Measurements from ENCODE around the gene CBX7. TPM values are rescaled to one million over a fixed set of nuclear protein-coding genes. Genes with fewer than 3 reads are reported as not detected.

The CBX7 gene
- total and polyA plus RNA-seq, 2 donors (not counting 3 experiments of a cell fraction or from before 2014, with no cell fraction given), result 3.4 to 7.1 TPM

DNA sequence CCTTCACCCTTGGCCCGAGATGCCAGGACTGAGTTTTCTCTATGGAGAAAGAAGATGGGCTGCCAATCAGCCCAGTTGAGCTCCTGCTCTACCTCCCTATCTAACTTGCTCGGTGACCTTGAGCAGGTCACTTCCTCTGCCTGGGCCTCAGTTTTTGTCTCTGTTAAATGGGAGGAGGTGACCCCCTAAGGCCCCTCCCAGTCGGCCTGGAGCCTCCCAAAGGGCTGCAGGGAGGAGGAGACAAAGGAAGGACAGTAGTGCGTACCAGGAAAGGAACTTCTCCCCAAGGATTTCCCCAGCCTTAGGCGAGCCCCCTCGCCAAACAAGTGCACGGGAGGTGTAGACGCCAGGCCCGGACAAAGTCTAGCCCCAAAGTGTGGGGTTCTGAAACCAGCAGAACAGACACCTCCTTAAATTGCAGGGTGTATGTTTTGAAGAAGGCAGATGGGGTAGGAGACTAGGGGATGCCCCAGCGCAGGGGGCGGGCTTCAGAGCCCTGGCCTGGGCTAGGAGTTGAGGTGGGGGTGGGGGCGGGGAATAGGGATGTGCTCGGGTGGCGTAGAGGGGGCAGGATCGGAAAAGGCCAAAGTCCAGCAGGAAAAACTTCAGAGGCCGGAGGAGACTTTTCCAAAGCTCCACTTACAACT is 1.0 kb downstream of the CBX7 start:
- H3K27ac ChIP-seq (ENCODE audit: insufficient read depth, low read depth, low read length), result no peak overlapping the region
- TF ChIP-seq POLR2A (IDR thresholded peaks at IDR 0.05; ENCODE audit: low read depth, low read length), result no peak
- TF ChIP-seq JUN (IDR thresholded peaks at IDR 0.05; ENCODE audit: borderline replicate concordance, insufficient read depth, insufficient read length, low read depth), result no peak
- TF ChIP-seq EZH2 (IDR thresholded peaks at IDR 0.05; ENCODE audit: borderline replicate concordance, low read depth, low read length, severe bottlenecking), result no peak
- TF ChIP-seq POLR2AphosphoS5 (IDR thresholded peaks at IDR 0.05; ENCODE audit: insufficient read depth, low read depth, low read length), result no peak
- no peak for TF ChIP-seq MYC (IDR thresholded peaks at IDR 0.05; ENCODE audit: low read depth, low read length)
- TF ChIP-seq, protein P1, sequence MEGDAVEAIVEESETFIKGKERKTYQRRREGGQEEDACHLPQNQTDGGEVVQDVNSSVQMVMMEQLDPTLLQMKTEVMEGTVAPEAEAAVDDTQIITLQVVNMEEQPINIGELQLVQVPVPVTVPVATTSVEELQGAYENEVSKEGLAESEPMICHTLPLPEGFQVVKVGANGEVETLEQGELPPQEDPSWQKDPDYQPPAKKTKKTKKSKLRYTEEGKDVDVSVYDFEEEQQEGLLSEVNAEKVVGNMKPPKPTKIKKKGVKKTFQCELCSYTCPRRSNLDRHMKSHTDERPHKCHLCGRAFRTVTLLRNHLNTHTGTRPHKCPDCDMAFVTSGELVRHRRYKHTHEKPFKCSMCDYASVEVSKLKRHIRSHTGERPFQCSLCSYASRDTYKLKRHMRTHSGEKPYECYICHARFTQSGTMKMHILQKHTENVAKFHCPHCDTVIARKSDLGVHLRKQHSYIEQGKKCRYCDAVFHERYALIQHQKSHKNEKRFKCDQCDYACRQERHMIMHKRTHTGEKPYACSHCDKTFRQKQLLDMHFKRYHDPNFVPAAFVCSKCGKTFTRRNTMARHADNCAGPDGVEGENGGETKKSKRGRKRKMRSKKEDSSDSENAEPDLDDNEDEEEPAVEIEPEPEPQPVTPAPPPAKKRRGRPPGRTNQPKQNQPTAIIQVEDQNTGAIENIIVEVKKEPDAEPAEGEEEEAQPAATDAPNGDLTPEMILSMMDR (IDR thresholded peaks at IDR 0.05; ENCODE audit: extremely low read depth in 1 of 2, insufficient read depth in 1 of 2, low read depth in 1 of 2, low read length in 2 of 2), result no peak
- TF ChIP-seq, protein P2, sequence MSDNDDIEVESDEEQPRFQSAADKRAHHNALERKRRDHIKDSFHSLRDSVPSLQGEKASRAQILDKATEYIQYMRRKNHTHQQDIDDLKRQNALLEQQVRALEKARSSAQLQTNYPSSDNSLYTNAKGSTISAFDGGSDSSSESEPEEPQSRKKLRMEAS (IDR thresholded peaks at IDR 0.05; ENCODE audit: insufficient read depth, insufficient read length), result no peak
- TF ChIP-seq FOS (IDR thresholded peaks at IDR 0.05; ENCODE audit: borderline replicate concordance, insufficient read depth, low read length), result no peak
- TF ChIP-seq GATA2 (IDR thresholded peaks at IDR 0.05; ENCODE audit: insufficient read depth, insufficient read length, low read depth, low read length), result no peak
- no peaks in the 10 kb centered on the region for H3K9me1 ChIP-seq (replicated peaks; ENCODE audit: control insufficient read depth, extremely low read depth, insufficient read depth, low read length)
- peak overlapping the region; percentile 71 for H3K4me2 ChIP-seq (ENCODE audit: insufficient read depth, low read length)
- no peak overlapping the region for H3K4me3 ChIP-seq (replicated peaks in 1 of 3; ENCODE audit: insufficient read depth in 1 of 3, low read depth in 1 of 3, low read length in 3 of 3)
- ChIA-PET POLR2A (interaction anchor here (2.8 kb wide), 1 partner anchor 168 kb away, joined by 14 read pairs; the partner anchor contains the start of gene RPL3), CTCF (interaction anchor here (0.9 to 1.4 kb wide), 4 partner anchors 16 to 160 kb away, joined by 3 to 4 read pairs (median 4); no protein-coding TSS in a partner anchor)
- H3K4me1 ChIP-seq (ENCODE audit: control insufficient read depth, extremely low read depth, insufficient read depth, low read length), result no peaks in the 10 kb centered on the region
- dilution Hi-C loops (cut with MboI; ENCODE audit: extremely low pct_ligation_motif_present, low sequenced_read_pairs) (no loop called here), intact Hi-C loops (cut with micrococcal nuclease) (no loop called here)
- no peaks in the 10 kb centered on the region for H4K20me1 ChIP-seq (replicated peaks; ENCODE audit: control insufficient read depth, extremely low read depth, insufficient read depth, low read length)
- peaks cover 22 to 25% of the 10 kb centered on the region in 2 experiments for H3K27me3 ChIP-seq (ENCODE audit: control insufficient read depth in 2 of 2, insufficient read depth in 2 of 2, low read length in 2 of 2)
- no peak for FAIRE-seq
- H3K9ac ChIP-seq (replicated peaks; ENCODE audit: extremely low read depth, insufficient read depth, low read length), result no peak overlapping the region
- no peaks in the 10 kb centered on the region for H3K36me3 ChIP-seq (ENCODE audit: control insufficient read depth in 2 of 2, extremely low read depth in 1 of 2, insufficient read depth in 2 of 2, low read length in 2 of 2)
- H3K79me2 ChIP-seq (ENCODE audit: control insufficient read depth, insufficient read depth, low read length), result no peaks in the 10 kb centered on the region
- H3K9me3 ChIP-seq (replicated peaks; ENCODE audit: control insufficient read depth, insufficient read depth, low read length), result no peaks in the 10 kb centered on the region
- no TSS peak for BruUV-seq (replicated peaks)
- DNase-seq (ENCODE audit: low read depth, low spot score), result no peak
- H2AFZ ChIP-seq (ENCODE audit: low read depth, low read length), result no peak overlapping the region

Data from endothelial cell of umbilical vein (primary cell).